Limb (tissue), 2 donors: ENCODE measurements around the gene TRIM69.
"Not testable (repeated sequence)": the region's sequence is repeated elsewhere in the genome, so short reads cannot be mapped to it uniquely, and the experiment has no call there.

ENCODE experiments used
- DNase-seq, 2 donors: peaks; one replicate each; pipeline ENCODE4 v3.0.0-alpha.2; 2016; ENCODE audit errors: extremely low spot score in 2 of 2

Gene TRIM69, protein sequence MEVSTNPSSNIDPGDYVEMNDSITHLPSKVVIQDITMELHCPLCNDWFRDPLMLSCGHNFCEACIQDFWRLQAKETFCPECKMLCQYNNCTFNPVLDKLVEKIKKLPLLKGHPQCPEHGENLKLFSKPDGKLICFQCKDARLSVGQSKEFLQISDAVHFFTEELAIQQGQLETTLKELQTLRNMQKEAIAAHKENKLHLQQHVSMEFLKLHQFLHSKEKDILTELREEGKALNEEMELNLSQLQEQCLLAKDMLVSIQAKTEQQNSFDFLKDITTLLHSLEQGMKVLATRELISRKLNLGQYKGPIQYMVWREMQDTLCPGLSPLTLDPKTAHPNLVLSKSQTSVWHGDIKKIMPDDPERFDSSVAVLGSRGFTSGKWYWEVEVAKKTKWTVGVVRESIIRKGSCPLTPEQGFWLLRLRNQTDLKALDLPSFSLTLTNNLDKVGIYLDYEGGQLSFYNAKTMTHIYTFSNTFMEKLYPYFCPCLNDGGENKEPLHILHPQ

DNA sequence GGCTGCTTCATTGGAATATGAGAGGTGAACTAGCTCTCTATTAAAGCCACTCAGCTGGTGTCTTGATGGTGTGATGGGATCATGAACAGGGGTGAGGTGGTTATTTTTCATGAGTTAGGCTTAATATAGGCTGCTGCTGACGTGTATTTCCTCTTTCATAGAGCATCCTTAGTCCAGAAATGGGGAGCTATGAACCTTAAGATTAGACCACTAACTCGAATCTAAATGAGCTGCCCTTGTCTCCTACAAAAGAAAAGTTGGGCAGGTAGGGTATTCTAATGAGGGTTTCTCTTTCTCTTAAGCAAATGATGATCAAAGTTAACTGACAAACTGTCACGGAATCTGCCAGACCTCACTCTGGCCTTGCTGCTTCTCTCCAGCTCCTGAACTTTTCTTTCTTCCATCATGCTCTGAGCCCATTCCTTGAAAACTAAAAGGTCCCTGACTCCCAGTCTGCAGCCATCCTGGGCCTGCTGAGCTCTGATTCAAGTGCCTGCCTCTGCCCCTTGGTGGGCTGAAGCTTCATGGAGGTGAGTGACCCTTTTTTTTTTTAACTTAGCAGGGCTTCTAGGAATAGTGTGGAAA is at the start of gene TRIM69:
TRIM69 (plus strand) TSS at position 348 of the 585 bp plus-strand sequence; CDS start at position 525, 177 bp downstream.
- no peak for DNase-seq

DNA sequence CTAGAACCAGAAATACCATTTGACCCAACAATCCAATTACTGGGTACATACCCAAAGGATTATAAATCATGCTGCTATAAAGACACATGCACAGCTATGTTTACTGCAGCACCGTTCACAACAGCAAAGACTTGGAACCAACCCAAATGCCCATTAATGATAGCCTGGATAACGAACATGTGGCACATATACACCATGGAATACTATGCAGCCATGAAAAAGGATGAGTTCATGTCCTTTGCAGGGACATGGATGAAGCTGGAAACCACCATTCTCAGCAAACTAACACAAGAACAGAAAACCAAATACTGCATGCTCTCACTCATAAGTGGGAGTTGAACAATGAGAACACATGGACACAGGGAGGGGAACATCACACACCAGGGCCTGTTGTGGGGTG is 47.0 kb upstream of the TRIM69 start:
- DNase-seq: not testable (repeated sequence)

DNA sequence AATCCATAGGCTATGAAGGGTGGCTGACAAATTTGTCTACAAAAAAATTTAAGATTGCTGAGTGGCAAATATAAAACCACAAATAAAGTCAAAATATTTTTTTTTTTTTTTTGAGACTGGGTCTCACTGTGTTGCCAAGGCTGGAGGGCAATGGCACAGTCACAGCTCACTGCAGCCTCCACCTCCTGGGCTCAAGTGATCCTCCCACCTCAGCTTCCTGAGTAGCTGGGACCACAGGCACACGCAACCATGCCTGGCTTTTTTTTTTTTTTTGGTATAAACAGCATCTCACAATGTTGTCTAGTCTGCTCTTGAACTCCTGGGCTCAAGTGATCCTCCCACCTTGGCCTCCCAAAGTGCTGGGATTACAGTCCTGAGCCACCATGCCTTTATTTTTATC is 46.1 kb upstream of the TRIM69 start:
- not testable (repeated sequence) for DNase-seq

DNA sequence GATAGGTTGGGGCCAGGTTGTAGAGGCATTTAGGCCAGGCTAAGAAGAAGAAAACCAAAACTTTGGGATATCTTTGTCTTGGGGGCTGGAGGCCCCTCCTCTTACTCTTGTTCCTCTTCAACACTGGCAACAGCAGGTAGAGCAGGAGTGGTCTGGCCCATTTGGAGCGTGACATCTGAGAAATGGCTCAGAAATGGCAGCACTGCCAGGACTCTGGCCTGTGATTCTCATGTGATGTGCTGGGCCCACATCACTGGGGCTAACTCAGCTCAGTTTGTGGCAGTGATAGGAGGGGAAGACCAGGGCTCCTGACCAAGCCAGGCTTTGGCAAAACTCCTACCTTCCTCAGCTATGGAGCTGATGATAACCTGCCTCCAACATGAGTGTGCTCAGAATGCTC is 43.7 kb upstream of the TRIM69 start:
- DNase-seq: no peak

DNA sequence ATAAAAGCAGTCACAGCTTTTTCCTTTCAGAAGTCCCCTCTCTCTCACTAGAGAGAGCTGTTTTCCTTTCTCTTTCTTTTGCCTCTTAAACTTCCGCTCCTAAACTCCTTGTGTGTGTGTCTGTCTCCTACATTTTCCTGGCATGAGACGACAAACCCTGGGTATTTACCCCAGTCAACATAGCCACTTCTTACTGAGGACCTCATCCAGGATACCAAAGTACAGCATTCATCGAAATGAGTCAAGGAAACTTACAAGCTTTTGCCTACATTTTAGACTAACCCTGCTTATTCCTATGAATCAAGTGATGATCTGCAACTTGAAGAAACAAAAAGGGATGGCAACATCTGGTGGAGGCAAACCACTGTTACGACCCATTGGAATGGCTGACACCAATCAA is 41.9 kb upstream of the TRIM69 start:
- DNase-seq: no peak

DNA sequence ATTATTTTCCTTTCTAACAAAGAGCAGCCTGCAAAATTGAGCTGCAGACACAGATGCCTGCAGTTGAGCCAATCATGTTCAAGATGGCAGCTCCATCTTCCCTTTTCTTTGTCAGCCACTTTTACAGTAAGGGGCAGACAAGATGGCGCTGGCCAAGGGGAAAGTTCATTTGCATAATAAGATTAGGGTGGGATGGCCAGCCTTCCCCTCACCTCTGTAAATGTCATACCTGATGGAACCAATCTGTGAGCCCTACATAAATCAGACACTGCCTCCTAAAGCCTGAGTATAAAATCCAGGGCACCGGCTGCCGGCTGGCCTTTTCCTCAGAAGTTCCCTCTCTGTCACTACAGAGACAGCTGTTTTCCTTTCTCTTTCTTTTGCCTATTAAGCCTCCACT is 41.0 kb upstream of the TRIM69 start:
- DNase-seq: no peak

DNA sequence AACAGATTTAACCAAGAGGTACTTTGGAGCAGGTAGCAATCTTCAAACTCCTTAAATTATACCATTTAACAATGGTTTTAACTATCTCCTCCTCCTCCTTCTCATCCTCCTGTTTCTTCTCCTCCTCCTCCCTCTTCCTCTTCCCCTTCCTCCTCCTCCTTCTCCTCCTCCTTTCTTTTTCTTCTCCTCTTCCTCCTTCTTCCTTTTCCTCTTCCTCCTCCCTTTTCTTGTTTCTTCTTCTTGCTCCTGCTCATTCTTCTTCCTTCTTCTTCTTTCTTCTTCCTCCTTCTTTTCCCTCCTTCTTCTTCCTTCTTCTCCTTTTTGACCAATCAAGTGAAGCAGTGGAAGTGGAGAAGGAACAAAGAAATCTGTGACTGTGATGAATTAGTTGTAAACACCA is 39.3 kb upstream of the TRIM69 start:
- no peak for DNase-seq

DNA sequence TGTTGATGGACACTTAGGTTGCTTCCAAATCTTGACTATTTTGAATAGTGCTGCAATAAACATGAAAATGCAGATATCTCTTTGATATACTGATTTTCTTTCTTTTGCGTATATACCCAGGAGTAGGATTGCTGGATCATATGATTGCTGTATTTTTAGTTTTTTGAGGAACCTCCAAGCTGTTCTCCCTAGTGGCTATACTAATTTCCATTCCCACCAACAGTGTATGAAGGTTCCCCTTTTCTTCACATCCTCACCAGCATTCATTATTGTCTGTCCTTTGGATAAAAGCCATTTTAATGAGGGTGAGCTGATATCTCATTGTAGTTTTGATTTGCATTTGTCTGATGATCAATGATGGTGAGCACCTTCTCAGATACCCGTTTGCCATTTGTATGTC is 37.7 kb upstream of the TRIM69 start:
- no peak for DNase-seq

DNA sequence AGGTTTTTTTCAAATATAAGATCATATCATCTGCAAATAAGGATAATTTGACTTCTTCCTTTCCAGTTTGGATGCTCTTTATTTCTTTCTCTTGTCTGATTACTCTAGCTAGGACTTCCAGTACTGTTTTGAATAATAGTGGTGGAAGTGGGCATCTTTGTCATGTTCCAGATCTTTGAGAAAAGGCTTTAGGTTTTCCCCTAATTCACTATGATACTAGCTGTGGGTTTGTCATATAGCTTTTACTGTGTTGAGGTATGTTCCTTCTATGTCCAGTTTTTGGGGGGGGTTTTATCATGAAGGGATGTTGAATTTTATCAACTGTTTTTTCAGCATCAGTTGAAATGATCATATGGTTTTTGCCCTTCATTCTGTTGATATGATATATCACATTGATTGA is 35.7 kb upstream of the TRIM69 start:
- not testable (repeated sequence) for DNase-seq

DNA sequence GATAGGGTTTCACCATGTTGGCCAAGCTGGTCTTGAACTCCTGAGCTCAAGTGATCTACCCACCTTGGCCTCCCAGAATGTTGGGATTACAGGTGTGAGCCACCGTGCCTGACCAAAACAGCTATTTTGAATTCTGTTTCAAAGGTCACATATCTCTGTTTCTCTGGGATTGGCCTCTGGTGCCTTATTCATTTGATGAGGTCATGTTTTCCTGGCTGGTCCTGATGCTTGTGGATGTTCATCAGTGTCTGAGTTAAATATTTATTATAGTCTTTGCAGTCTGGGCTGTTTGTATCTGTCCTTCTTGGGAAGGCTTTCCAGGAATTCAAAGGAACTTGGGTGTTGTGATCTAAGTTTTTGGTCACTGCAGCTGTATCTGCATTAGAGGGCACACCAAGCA is 30.3 kb upstream of the TRIM69 start:
- no peak for DNase-seq

DNA sequence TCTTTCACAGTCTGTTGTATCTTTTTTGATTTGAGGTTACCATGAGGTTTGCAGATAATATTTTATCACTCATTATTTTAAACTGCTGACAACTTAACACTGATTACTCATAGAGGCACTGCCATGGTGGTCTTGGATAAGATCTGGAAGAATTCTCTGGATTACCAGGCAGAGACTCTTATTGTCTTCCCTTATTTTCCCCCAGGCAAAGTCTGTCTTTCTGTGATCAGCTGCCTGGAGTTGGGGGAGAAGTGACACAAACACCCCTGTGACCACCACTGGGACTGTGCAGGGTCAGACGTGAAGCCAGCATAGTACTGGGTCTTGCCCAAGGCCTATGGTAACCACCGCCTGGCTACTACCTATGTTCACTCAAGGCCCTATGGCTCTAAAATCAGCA is 29.9 kb upstream of the TRIM69 start:
- DNase-seq: no peak

DNA sequence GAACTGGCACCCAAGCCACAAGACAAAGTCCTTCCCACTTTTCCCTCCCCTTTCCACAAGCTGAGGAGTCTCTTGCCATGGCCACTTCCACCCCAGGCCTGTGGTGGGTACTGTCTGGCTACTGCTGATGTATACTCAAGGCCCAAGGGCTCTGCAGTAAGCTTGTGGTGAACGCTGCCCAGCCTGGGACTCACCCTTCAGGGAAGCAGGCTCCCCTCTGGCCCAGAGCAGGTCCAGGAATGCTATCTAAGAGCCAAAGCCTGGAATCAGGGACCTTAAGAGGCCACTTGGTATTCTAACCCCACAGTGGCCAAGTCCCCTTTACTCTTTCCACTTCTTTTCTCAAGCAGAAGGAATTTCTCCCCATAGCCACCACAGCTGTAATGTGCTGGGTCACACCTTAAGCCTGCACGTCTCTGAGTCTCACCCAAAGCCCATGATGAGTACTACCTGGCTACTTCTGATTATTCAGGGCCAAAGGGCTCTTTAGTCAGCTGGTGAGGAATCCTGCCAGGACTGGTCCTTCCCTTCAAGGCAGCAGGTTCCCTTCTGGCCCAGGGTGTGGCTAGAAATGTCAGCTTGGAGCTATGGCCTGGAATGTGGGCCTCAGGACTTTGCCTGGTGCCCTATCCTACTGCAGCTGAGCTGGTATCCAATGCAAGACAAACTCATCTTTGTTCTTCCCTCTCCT is 29.2 kb upstream of the TRIM69 start:
- DNase-seq: no peak

DNA sequence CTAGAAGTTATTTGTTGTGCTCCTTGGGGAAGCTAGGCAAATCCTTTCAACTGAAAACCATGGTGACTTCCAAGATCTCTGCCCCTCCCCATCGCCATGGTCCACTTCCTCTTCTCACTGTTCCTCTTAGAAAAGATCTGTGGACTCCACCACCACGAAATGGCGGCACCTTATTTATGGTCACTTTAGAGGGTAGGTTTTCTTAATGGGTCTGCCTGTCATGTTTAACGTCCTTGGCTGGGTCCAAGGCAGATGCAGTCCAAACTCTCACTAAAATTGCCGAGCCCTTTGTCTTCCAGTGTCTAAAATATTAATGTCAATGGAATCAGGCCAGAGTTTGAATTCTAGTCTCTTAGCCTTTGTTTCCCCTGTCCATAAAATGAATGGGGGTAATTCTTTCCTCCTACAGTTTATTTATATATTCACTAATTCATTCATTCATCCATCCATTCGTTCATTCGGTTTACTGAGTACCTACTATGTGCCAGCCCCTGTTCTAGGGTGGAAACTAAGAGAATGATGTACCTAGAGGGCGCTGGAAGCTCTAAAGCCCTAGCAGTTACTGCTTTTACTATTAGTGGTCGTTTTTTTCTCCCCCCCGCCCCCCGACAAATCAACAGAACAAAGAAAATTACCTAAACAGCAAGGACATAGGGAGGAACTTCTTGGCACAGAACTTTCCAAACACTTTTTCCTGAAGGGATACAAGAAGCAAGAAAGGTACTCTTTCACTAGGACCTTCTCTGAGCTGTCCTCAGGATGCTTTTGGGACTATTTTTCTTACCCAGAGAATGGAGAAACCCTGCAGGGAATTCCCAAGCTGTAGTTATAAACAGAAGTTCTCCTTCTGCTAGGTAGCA is 25.9 kb upstream of the TRIM69 start:
- no peak for DNase-seq

DNA sequence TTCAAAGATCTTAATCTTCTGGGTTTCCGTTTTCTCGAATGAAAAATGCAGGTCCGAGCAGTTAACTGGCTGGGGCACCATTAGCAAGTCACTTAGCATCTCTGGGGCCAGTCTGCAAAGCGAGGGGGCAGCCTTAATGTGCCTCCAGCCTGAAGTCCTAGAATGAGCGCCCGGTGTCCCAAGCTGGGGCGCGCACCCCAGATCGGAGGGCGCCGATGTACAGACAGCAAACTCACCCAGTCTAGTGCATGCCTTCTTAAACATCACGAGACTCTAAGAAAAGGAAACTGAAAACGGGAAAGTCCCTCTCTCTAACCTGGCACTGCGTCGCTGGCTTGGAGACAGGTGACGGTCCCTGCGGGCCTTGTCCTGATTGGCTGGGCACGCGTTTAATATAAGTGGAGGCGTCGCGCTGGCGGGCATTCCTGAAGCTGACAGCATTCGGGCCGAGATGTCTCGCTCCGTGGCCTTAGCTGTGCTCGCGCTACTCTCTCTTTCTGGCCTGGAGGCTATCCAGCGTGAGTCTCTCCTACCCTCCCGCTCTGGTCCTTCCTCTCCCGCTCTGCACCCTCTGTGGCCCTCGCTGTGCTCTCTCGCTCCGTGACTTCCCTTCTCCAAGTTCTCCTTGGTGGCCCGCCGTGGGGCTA is 25.1 kb upstream of the TRIM69 start, which contains the start of the genes B2M and PATL2:
B2M (plus strand) TSS at position 422 of the 647 bp plus-strand sequence; CDS start at position 452, 30 bp downstream.
PATL2 (minus strand) TSS at position 228 of the 647 bp plus-strand sequence. CDS start 34,833 bp downstream, outside the sequence.
- DNase-seq: peak; percentile 94

DNA sequence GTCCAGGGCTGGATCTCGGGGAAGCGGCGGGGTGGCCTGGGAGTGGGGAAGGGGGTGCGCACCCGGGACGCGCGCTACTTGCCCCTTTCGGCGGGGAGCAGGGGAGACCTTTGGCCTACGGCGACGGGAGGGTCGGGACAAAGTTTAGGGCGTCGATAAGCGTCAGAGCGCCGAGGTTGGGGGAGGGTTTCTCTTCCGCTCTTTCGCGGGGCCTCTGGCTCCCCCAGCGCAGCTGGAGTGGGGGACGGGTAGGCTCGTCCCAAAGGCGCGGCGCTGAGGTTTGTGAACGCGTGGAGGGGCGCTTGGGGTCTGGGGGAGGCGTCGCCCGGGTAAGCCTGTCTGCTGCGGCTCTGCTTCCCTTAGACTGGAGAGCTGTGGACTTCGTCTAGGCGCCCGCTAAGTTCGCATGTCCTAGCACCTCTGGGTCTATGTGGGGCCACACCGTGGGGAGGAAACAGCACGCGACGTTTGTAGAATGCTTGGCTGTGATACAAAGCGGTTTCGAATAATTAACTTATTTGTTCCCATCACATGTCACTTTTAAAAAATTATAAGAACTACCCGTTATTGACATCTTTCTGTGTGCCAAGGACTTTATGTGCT is 24.5 kb upstream of the TRIM69 start:
- DNase-seq: no peak

DNA sequence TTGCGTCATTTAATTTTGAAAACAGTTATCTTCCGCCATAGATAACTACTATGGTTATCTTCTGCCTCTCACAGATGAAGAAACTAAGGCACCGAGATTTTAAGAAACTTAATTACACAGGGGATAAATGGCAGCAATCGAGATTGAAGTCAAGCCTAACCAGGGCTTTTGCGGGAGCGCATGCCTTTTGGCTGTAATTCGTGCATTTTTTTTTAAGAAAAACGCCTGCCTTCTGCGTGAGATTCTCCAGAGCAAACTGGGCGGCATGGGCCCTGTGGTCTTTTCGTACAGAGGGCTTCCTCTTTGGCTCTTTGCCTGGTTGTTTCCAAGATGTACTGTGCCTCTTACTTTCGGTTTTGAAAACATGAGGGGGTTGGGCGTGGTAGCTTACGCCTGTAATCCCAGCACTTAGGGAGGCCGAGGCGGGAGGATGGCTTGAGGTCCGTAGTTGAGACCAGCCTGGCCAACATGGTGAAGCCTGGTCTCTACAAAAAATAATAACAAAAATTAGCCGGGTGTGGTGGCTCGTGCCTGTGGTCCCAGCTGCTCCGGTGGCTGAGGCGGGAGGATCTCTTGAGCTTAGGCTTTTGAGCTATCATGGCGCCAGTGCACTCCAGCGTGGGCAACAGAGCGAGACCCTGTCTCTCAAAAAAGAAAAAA is 23.9 kb upstream of the TRIM69 start:
- DNase-seq: peak; percentile 38 to 42

DNA sequence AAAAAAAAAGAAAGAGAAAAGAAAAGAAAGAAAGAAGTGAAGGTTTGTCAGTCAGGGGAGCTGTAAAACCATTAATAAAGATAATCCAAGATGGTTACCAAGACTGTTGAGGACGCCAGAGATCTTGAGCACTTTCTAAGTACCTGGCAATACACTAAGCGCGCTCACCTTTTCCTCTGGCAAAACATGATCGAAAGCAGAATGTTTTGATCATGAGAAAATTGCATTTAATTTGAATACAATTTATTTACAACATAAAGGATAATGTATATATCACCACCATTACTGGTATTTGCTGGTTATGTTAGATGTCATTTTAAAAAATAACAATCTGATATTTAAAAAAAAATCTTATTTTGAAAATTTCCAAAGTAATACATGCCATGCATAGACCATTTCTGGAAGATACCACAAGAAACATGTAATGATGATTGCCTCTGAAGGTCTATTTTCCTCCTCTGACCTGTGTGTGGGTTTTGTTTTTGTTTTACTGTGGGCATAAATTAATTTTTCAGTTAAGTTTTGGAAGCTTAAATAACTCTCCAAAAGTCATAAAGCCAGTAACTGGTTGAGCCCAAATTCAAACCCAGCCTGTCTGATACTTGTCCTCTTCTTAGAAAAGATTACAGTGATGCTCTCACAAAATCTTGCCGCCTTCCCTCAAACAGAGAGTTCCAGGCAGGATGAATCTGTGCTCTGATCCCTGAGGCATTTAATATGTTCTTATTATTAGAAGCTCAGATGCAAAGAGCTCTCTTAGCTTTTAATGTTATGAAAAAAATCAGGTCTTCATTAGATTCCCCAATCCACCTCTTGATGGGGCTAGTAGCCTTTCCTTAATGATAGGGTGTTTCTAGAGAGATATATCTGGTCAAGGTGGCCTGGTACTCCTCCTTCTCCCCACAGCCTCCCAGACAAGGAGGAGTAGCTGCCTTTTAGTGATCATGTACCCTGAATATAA is 23.0 kb upstream of the TRIM69 start:
- no peak for DNase-seq

DNA sequence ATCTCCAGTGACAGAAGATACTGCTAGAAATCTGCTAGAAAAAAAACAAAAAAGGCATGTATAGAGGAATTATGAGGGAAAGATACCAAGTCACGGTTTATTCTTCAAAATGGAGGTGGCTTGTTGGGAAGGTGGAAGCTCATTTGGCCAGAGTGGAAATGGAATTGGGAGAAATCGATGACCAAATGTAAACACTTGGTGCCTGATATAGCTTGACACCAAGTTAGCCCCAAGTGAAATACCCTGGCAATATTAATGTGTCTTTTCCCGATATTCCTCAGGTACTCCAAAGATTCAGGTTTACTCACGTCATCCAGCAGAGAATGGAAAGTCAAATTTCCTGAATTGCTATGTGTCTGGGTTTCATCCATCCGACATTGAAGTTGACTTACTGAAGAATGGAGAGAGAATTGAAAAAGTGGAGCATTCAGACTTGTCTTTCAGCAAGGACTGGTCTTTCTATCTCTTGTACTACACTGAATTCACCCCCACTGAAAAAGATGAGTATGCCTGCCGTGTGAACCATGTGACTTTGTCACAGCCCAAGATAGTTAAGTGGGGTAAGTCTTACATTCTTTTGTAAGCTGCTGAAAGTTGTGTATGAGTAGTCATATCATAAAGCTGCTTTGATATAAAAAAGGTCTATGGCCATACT is 21.1 kb upstream of the TRIM69 start:
- DNase-seq: no peak
